GM23338 (cell line): ENCODE data around the gene RTL10. TPM values are rescaled to one million over a fixed set of nuclear protein-coding genes. Genes with fewer than 3 reads are reported as not detected.

Experiments
- ATAC-seq: fragments of 200-7000 bp; cut with Tn5 transposase; 3 replicates; pipeline ENCODE4 v1.9.1; 2020
- DNase-seq: peaks from one replicate; pipeline ENCODE4 v3.0.0-alpha.2; 2015; ENCODE audit warnings: low spot score
- H2AFZ ChIP-seq: fragments of 200-600 bp; sonication (generic); 2 replicates; pipeline ENCODE4 v1.8.0; 2016; ENCODE audit warnings: antibody characterized with exemption, mild to moderate bottlenecking, moderate library complexity
- H3F3A ChIP-seq: fragments of 200-600 bp; sonication (generic); replicated peaks from 2 replicates; pipeline ENCODE4 v1.8.0; 2017; ENCODE audit warnings: antibody characterized with exemption, mixed run types, low read depth
- H3K27ac ChIP-seq: fragments of 200-600 bp; sonication (generic); 2 replicates; pipeline ENCODE4 v1.6.1; 2016; ENCODE audit warnings: low read depth
- H3K27me3 ChIP-seq: fragments of 200-600 bp; sonication (generic); 2 replicates; pipeline ENCODE4 v1.8.0; 2016; ENCODE audit warnings: mild to moderate bottlenecking, mixed run types, moderate library complexity; ENCODE audit not compliant: insufficient read depth
- H3K36me3 ChIP-seq: fragments of 200-600 bp; sonication (generic); 2 replicates; pipeline ENCODE4 v1.8.0; 2016; ENCODE audit warnings: mild to moderate bottlenecking; ENCODE audit not compliant: insufficient read depth
- H3K4me1 ChIP-seq: fragments of 200-600 bp; sonication (generic); 2 replicates; pipeline ENCODE4 v1.8.0; 2016; ENCODE audit warnings: mild to moderate bottlenecking, moderate library complexity; ENCODE audit not compliant: insufficient read depth
- H3K4me2 ChIP-seq: fragments of 200-600 bp; sonication (generic); 2 replicates; pipeline ENCODE4 v1.7.1; 2017; ENCODE audit warnings: mixed run types
- H3K4me3 ChIP-seq: fragments of 200-600 bp; sonication (generic); 2 replicates; pipeline ENCODE4 v1.6.1; 2016; ENCODE audit warnings: mixed run types
- H3K79me2 ChIP-seq: fragments of 200-600 bp; sonication (generic); replicated peaks from 2 replicates; pipeline ENCODE4 v1.8.0; 2017; ENCODE audit warnings: mild to moderate bottlenecking; ENCODE audit not compliant: insufficient read depth
- H3K9me2 ChIP-seq: fragments of 200-600 bp; sonication (generic); 2 replicates; pipeline ENCODE4 v1.8.0; 2017; ENCODE audit not compliant: insufficient read depth
- H4K20me1 ChIP-seq: fragments of 200-600 bp; sonication (generic); replicated peaks from 2 replicates; pipeline ENCODE4 v1.8.0; 2017; ENCODE audit warnings: mild to moderate bottlenecking; ENCODE audit not compliant: insufficient read depth
- H3K27ac Mint-ChIP-seq: 2 replicates; pipeline ENCODE4 v1.8.0; 2020; ENCODE audit warnings: inconsistent platforms, mild to moderate bottlenecking, moderate library complexity, mixed read lengths
- H3K27me3 Mint-ChIP-seq: 3 replicates; pipeline ENCODE4 v1.8.0; 2022; ENCODE audit warnings: low read depth, mild to moderate bottlenecking, moderate library complexity, mixed read lengths, inconsistent platforms; ENCODE audit not compliant: insufficient read depth, poor library complexity
- H3K36me3 Mint-ChIP-seq: 3 replicates; pipeline ENCODE4 v1.8.0; 2021; ENCODE audit warnings: low read depth, mild to moderate bottlenecking, inconsistent platforms, moderate library complexity, mixed read lengths
- H3K4me1 Mint-ChIP-seq: 3 replicates; pipeline ENCODE4 v1.8.0; 2020; ENCODE audit warnings: mild to moderate bottlenecking, inconsistent platforms, mixed read lengths
- H3K4me3 Mint-ChIP-seq: 3 replicates; pipeline ENCODE4 v1.8.0; 2021; ENCODE audit warnings: moderate library complexity, mild to moderate bottlenecking, inconsistent platforms, mixed read lengths
- H3K9me3 Mint-ChIP-seq: 3 replicates; pipeline ENCODE4 v1.8.0; 2020; ENCODE audit warnings: moderate library complexity, mild to moderate bottlenecking, inconsistent platforms, mixed read lengths
- CREB1 ChIP-seq: fragments of 250-450 bp; sonication (Bioruptor Pico); IDR thresholded peaks from 2 replicates; pipeline ENCODE4 v1.5.0; 2020; ENCODE audit warnings: low read depth, mild to moderate bottlenecking, moderate library complexity
- CTCF ChIP-seq, 2 experiments: fragments of 200-600 bp in 1 of 2; sonication (generic) in 1 of 2; conservative IDR thresholded peaks; 2 replicates each; pipeline versions ENCODE4 v1.5.1 to v1.6.1; 2016 to 2017; ENCODE audit warnings: antibody characterized with exemption in 2 of 2, low read depth in 2 of 2, mild to moderate bottlenecking in 2 of 2, moderate library complexity in 1 of 2
- EZH2 ChIP-seq: fragments of 200-600 bp; sonication (generic); IDR thresholded peaks from one replicate; pipeline ENCODE4 v1.8.0; 2017; ENCODE audit warnings: antibody characterized with exemption, mild to moderate bottlenecking, low read depth; ENCODE audit not compliant: unreplicated experiment
- EZH2phosphoT487 ChIP-seq: fragments of 200-600 bp; sonication (generic); IDR thresholded peaks from one replicate; pipeline ENCODE4 v1.8.1; 2018; ENCODE audit warnings: antibody characterized with exemption; ENCODE audit not compliant: unreplicated experiment
- JUNB ChIP-seq: IDR thresholded peaks from one replicate; pipeline ENCODE4 v1.6.1; 2016; ENCODE audit warnings: antibody characterized with exemption; ENCODE audit not compliant: unreplicated experiment
- NANOG ChIP-seq: IDR thresholded peaks from 2 replicates; pipeline ENCODE4 v1.6.1; 2016; ENCODE audit warnings: antibody characterized with exemption, borderline replicate concordance
- POLR2AphosphoS5 ChIP-seq: IDR thresholded peaks from 2 replicates; pipeline ENCODE4 v1.6.1; 2016; ENCODE audit warnings: antibody characterized with exemption, low read depth
- STAT1 ChIP-seq: IDR thresholded peaks from one replicate; pipeline ENCODE4 v1.6.1; 2016; ENCODE audit warnings: antibody characterized with exemption; ENCODE audit not compliant: unreplicated experiment
- ZNF114 ChIP-seq: fragments of 250-450 bp; sonication (Bioruptor Pico); IDR thresholded peaks from 2 replicates; pipeline ENCODE4 v1.5.0; 2020; ENCODE audit warnings: mild to moderate bottlenecking, moderate library complexity
- ZNF331 ChIP-seq: fragments of 250-450 bp; sonication (Bioruptor Pico); IDR thresholded peaks from 2 replicates; pipeline ENCODE4 v1.5.0; 2020; ENCODE audit warnings: low read depth, mild to moderate bottlenecking, moderate library complexity
- ZNF462 ChIP-seq: fragments of 250-450 bp; sonication (Bioruptor Pico); IDR thresholded peaks from 2 replicates; pipeline ENCODE4 v1.5.0; 2020; ENCODE audit warnings: mild to moderate bottlenecking, moderate library complexity
- polyA plus RNA-seq: library from polyadenylated mRNA; unstranded; fragments of >200 nt; fragmentation: Nextera tagmentation; extraction: Ambion mirVana; gene quantifications from 2 replicates; pipeline ENCODE4 v1.2.1, GENCODE V29; 2016
- total RNA-seq: library from RNA; depleted of rRNA; stranded (reverse); fragments of >200 nt; shearing (Covaris generic); gene quantifications from 2 replicates; pipeline ENCODE4 v1.2.3, GENCODE V29; 2014
- TF ChIP-seq, protein P1 (sequence below): IDR thresholded peaks from 2 replicates; pipeline ENCODE4 v1.6.1; 2016; ENCODE audit warnings: antibody characterized with exemption
- TF ChIP-seq, protein P2 (sequence below): IDR thresholded peaks from one replicate; pipeline ENCODE4 v1.6.1; 2018; ENCODE audit warnings: antibody characterized with exemption; ENCODE audit not compliant: unreplicated experiment

RTL10 gene
- total and polyA plus RNA-seq, 2 experiments from 2014 or later: 9.4 to 17.4 TPM

GRCh38 chr22:19850763-19851109, 3.9 kb downstream of the RTL10 start:
- ATAC-seq: no peak
- H3K4me1 Mint-ChIP-seq: peaks cover 29% of the 10 kb centered on the region
- Histone ChIP-seq H3K79me2 (peaks cover 38% of the 10 kb centered on the region), H3K4me1 (peaks cover 14% of the 10 kb centered on the region; the same call in 1 of the 2 replicates), H3K4me3 (no peak overlapping the region), H3K27me3 (no peaks in the 10 kb centered on the region), H3K4me2 (no peak overlapping the region), H3K27ac (no peak overlapping the region), H3K9me2 (no peaks in the 10 kb centered on the region), H4K20me1 (peaks cover 10% of the 10 kb centered on the region), H3K36me3 (no peaks in the 10 kb centered on the region; the same call in 1 of the 2 replicates), H2AFZ (no peak overlapping the region), H3F3A (0 out of 2 replicates have a peak, but pooled peaks cover 2% of the 10 kb centered on the region)
- H3K4me3 Mint-ChIP-seq: no peak overlapping the region; the same call in 2 of the 3 replicates
- H3K9me3 Mint-ChIP-seq: no peaks in the 10 kb centered on the region; the same call in 2 of the 3 replicates
- DNase-seq: no peak
- peak overlapping the region; percentile 70; the same call in 1 of the 2 replicates for H3K27ac Mint-ChIP-seq
- H3K27me3 Mint-ChIP-seq: peaks cover 18% of the 10 kb centered on the region
- no peak for TF ChIP-seq JUNB
- no peak for TF ChIP-seq NANOG
- TF ChIP-seq CTCF (conservative IDR thresholded peaks at IDR 0.05; ENCODE audit: low read depth in 2 of 2): no peak
- no peak for TF ChIP-seq POLR2AphosphoS5
- no peak for TF ChIP-seq CREB1 (CRISPR knock-in tag)
- no peak for TF ChIP-seq ZNF114 (CRISPR knock-in tag)
- TF ChIP-seq, protein P1, sequence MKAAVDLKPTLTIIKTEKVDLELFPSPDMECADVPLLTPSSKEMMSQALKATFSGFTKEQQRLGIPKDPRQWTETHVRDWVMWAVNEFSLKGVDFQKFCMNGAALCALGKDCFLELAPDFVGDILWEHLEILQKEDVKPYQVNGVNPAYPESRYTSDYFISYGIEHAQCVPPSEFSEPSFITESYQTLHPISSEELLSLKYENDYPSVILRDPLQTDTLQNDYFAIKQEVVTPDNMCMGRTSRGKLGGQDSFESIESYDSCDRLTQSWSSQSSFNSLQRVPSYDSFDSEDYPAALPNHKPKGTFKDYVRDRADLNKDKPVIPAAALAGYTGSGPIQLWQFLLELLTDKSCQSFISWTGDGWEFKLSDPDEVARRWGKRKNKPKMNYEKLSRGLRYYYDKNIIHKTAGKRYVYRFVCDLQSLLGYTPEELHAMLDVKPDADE: no peak
- no peak for TF ChIP-seq STAT1
- TF ChIP-seq ZNF462 (CRISPR knock-in tag): no peak
- TF ChIP-seq, protein P2, sequence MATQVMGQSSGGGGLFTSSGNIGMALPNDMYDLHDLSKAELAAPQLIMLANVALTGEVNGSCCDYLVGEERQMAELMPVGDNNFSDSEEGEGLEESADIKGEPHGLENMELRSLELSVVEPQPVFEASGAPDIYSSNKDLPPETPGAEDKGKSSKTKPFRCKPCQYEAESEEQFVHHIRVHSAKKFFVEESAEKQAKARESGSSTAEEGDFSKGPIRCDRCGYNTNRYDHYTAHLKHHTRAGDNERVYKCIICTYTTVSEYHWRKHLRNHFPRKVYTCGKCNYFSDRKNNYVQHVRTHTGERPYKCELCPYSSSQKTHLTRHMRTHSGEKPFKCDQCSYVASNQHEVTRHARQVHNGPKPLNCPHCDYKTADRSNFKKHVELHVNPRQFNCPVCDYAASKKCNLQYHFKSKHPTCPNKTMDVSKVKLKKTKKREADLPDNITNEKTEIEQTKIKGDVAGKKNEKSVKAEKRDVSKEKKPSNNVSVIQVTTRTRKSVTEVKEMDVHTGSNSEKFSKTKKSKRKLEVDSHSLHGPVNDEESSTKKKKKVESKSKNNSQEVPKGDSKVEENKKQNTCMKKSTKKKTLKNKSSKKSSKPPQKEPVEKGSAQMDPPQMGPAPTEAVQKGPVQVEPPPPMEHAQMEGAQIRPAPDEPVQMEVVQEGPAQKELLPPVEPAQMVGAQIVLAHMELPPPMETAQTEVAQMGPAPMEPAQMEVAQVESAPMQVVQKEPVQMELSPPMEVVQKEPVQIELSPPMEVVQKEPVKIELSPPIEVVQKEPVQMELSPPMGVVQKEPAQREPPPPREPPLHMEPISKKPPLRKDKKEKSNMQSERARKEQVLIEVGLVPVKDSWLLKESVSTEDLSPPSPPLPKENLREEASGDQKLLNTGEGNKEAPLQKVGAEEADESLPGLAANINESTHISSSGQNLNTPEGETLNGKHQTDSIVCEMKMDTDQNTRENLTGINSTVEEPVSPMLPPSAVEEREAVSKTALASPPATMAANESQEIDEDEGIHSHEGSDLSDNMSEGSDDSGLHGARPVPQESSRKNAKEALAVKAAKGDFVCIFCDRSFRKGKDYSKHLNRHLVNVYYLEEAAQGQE: no peak
- no peak for TF ChIP-seq ZNF331 (CRISPR knock-in tag)
- TF ChIP-seq EZH2: no peak
- no peak for TF ChIP-seq EZH2phosphoT487
- H3K36me3 Mint-ChIP-seq: peaks cover 42% of the 10 kb centered on the region
